B cell (primary cell): Measurements from ENCODE around the gene MBD3. TPM values are rescaled to one million over a fixed set of nuclear protein-coding genes. Genes with fewer than 3 reads are reported as not detected.

ENCODE experiments used
- ATAC-seq: fragments of 200-7000 bp; cut with Tn5 transposase; one replicate; pipeline ENCODE4 v1.10.0; 2021; ENCODE audit warnings: low read depth, mild to moderate bottlenecking, moderate number of reproducible peaks, moderate library complexity
- CTCF ChIA-PET: fragments of 350-600 bp; sonication (Branson Sonifier 250); formaldehyde crosslinking; loops from one replicate; lab custom pipeline; 2021; ENCODE audit warnings: antibody characterized with exemption, inconsistent platforms; lab: Charles Lee
- POLR2A ChIA-PET: fragments of 350-600 bp; sonication (Branson Sonifier 250); formaldehyde crosslinking; loops from one replicate; lab custom pipeline; 2021; ENCODE audit warnings: antibody characterized with exemption; lab: Charles Lee
- DNase-seq: peaks from one replicate; pipeline ENCODE4 v3.0.0; 2013
- H2AFZ ChIP-seq: 2 replicates; pipeline ENCODE4 v1.6.1; 2012; ENCODE audit warnings: mild to moderate bottlenecking, low read depth, low read length; ENCODE audit not compliant: insufficient read depth, poor library complexity, severe bottlenecking
- H3K27ac ChIP-seq, 2 donors: 1 replicate in 1 of 2; 2 replicates in 1 of 2; pipeline ENCODE4 v1.5.1; 2012 to 2013; ENCODE audit warnings: low read length in 2 of 2, mild to moderate bottlenecking in 2 of 2, moderate library complexity in 1 of 2
- H3K27me3 ChIP-seq, 4 experiments: fragments of 200-600 bp in 1 of 4; sonication (generic) in 1 of 4; replicated peaks in 1 of 4; 1 replicate in 2 of 4; 2 replicates in 2 of 4; pipeline versions ENCODE4 v1.6.1 to v1.7.0; 2013 to 2016; ENCODE audit warnings: low read length in 3 of 4, mild to moderate bottlenecking in 2 of 4, mixed read lengths in 1 of 4, moderate library complexity in 1 of 4; ENCODE audit not compliant: insufficient read depth in 4 of 4, control insufficient read depth in 3 of 4; ENCODE audit errors: control extremely low read depth in 1 of 4
- H3K36me3 ChIP-seq, 2 experiments: replicated peaks in 1 of 2; 1 replicate in 1 of 2; 2 replicates in 1 of 2; pipeline versions ENCODE4 v1.6.1 to v1.7.1; 2013; ENCODE audit warnings: low read length in 1 of 2; ENCODE audit not compliant: insufficient read depth in 2 of 2, control insufficient read depth in 1 of 2; ENCODE audit errors: control extremely low read depth in 1 of 2, extremely low read depth in 1 of 2
- H3K4me1 ChIP-seq, 2 donors: fragments of 200-600 bp in 1 of 2; sonication (generic) in 1 of 2; 1 replicate in 1 of 2; 2 replicates in 1 of 2; pipeline versions ENCODE4 v1.5.1 to v1.6.1; 2013 to 2017; ENCODE audit warnings: low read length in 2 of 2; ENCODE audit not compliant: control insufficient read depth in 2 of 2, insufficient read depth in 2 of 2
- H3K4me2 ChIP-seq: replicated peaks from 2 replicates; pipeline ENCODE3; 2012; ENCODE audit warnings: mild to moderate bottlenecking, low read depth, low read length; ENCODE audit not compliant: poor library complexity, severe bottlenecking
- H3K4me3 ChIP-seq, 5 experiments: fragments of 200-600 bp in 1 of 5; sonication (generic) in 1 of 5; 1 replicate in 3 of 5; 2 replicates in 2 of 5; pipeline versions ENCODE4 v1.5.1 to v1.7.0; 2011 to 2016; ENCODE audit warnings: low read length in 4 of 5, mild to moderate bottlenecking in 4 of 5, low read depth in 2 of 5, control low read depth in 1 of 5, moderate library complexity in 1 of 5; ENCODE audit not compliant: insufficient read depth in 1 of 5; ENCODE audit errors: control extremely low read depth in 1 of 5, extremely low read depth in 1 of 5
- H3K79me2 ChIP-seq: fragments of 200-600 bp; sonication (generic); one replicate; pipeline ENCODE4 v1.6.0; 2016; ENCODE audit warnings: low read length; ENCODE audit not compliant: control insufficient read depth, insufficient read depth
- H3K9ac ChIP-seq: fragments of 200-600 bp; sonication (generic); 2 replicates; pipeline ENCODE4 v1.6.1; 2017; ENCODE audit warnings: mild to moderate bottlenecking, low read length, moderate library complexity
- H3K9me3 ChIP-seq, 3 donors: one replicate each; pipeline versions ENCODE4 v1.6.1 to v1.7.1; 2013; ENCODE audit warnings: low read length in 2 of 3; ENCODE audit not compliant: control insufficient read depth in 2 of 3, insufficient read depth in 1 of 3; ENCODE audit errors: control extremely low read depth in 1 of 3
- H4K20me1 ChIP-seq: 2 replicates; pipeline ENCODE4 v1.6.0; 2012; ENCODE audit warnings: mild to moderate bottlenecking, low read length; ENCODE audit not compliant: insufficient read depth, control insufficient read depth, poor library complexity, severe bottlenecking
- H3K27ac Mint-ChIP-seq: one replicate; pipeline ENCODE4 v1.8.0; 2021; ENCODE audit warnings: mixed read lengths
- H3K27me3 Mint-ChIP-seq: one replicate; pipeline ENCODE4 v1.8.0; 2021; ENCODE audit warnings: mixed read lengths
- H3K4me1 Mint-ChIP-seq: one replicate; pipeline ENCODE4 v1.8.0; 2021; ENCODE audit warnings: mixed read lengths
- H3K4me3 Mint-ChIP-seq: one replicate; pipeline ENCODE4 v1.8.0; 2021; ENCODE audit warnings: mixed read lengths
- H3K9me3 Mint-ChIP-seq: one replicate; pipeline ENCODE4 v1.8.0; 2022; ENCODE audit warnings: mixed read lengths; ENCODE audit not compliant: insufficient read depth
- EZH2 ChIP-seq: IDR thresholded peaks from 2 replicates; pipeline ENCODE4 v1.6.1; 2012; ENCODE audit warnings: borderline replicate concordance, low read depth, mild to moderate bottlenecking, moderate library complexity, low read length; ENCODE audit not compliant: insufficient read depth, poor library complexity, severe bottlenecking
- WGBS: methylation state at CpG from one replicate; pipeline ENCODE4 v1.1.5; 2013; ENCODE audit warnings: missing lambda C conversion rate; ENCODE audit not compliant: insufficient coverage; 5-methylcytosine and 5-hydroxymethylcytosine counted together
- intact Hi-C: fragments of 100-400 bp; cut with micrococcal nuclease; formaldehyde crosslinking; loops from one replicate; pipeline ENCODE4 v1.10.0; 2022
- polyA plus RNA-seq: library from polyadenylated mRNA; depleted of rRNA; stranded (reverse); fragments of >200 nt; gene quantifications from 2 replicates; pipeline ENCODE4 v1.2.3, GENCODE V29; 2012
- total RNA-seq, 2 donors: library from RNA; stranded (reverse); fragments of 120-200 nt in 1 of 2; gene quantifications; 1 replicate in 1 of 2; 2 replicates in 1 of 2; pipeline versions ENCODE4 v1.2.3 to v1.2.4, GENCODE V29; 2013 to 2022
- TF ChIP-seq, protein P1 (sequence below): fragments of 200-600 bp; IDR thresholded peaks from one replicate; pipeline ENCODE4 v1.8.0; 2022; ENCODE audit warnings: antibody characterized with exemption, mild to moderate bottlenecking

The MBD3 gene
- total and polyA plus RNA-seq, 2 donors (not counting 1 experiment from before 2014, with no cell fraction given): 48.1 to 84.6 TPM

DNA sequence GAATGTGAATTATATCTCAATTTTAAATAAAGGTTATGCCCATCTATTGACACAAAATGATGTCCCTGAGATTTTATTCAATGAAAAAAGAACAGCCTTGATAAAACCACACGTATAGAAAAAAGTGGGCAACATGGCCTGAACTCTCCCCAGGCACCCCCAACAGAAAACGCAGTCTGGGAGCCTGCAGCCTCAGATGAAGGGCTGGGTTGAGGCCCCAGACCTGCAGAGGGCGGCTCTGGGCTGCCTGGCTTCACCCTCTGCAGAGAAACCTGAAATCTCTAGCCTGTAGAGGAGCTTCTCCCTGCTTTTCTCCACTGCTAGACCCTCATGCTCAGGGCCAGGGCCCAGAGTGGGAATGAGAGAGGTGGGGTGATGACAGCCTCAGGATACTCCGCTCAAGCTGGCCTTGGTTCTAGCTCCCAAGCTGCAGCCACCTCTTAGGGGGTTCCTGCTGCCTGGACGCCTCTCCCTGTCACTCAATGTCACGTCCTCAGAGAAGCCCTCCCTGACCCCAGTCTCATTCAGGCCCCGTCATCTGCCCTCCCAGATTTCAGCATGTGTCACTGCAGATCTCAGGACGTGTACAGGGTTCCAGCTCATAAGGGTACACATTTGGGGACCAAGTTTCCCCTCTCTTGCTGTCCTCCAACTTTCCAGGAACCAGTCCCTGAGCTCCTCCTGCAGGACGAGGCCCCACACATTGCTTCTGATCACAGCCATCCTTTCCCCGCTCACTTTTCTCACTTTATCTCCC, 1.8 kb downstream of the MBD3 start:
- ATAC-seq: no peak
- TF ChIP-seq, protein P1, sequence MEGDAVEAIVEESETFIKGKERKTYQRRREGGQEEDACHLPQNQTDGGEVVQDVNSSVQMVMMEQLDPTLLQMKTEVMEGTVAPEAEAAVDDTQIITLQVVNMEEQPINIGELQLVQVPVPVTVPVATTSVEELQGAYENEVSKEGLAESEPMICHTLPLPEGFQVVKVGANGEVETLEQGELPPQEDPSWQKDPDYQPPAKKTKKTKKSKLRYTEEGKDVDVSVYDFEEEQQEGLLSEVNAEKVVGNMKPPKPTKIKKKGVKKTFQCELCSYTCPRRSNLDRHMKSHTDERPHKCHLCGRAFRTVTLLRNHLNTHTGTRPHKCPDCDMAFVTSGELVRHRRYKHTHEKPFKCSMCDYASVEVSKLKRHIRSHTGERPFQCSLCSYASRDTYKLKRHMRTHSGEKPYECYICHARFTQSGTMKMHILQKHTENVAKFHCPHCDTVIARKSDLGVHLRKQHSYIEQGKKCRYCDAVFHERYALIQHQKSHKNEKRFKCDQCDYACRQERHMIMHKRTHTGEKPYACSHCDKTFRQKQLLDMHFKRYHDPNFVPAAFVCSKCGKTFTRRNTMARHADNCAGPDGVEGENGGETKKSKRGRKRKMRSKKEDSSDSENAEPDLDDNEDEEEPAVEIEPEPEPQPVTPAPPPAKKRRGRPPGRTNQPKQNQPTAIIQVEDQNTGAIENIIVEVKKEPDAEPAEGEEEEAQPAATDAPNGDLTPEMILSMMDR: peak; percentile 39
- no peak for TF ChIP-seq EZH2
- no peak overlapping the region for H2AFZ ChIP-seq

DNA sequence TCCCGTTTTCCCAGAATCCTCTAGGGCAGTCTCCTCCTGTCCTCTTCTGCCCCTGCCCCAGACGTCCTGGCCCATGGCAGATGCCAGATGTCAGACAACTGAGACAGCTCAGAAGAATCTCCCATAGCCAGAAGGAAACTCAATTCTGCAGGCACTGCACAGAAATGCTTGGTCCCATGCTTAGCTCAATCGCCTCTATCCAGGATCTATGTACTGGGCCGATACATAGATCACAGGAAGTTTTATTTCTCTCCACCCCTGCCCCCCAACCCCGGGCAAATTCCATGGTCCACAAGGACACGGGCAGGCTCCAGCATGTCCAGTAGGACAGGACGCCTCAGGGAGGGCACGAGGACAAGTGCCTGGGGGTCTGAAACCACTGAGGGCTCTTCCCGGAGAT, 4.8 kb downstream of the MBD3 start:
- H3K4me1 Mint-ChIP-seq: peaks cover 19% of the 10 kb centered on the region
- no peak for DNase-seq
- H3K4me3 Mint-ChIP-seq: no peak overlapping the region
- CTCF ChIA-PET: interaction anchor here (1.4 kb wide), 1 partner anchor 42 kb away, joined by 4 read pairs; no protein-coding TSS in a partner anchor
- WGBS: 95% methylated on average over 8 of the region's 9 CpGs
- POLR2A ChIA-PET: no interaction called here
- H3K27me3 Mint-ChIP-seq: no peaks in the 10 kb centered on the region
- Histone ChIP-seq H2AFZ (no peak overlapping the region), H3K9me3 (no peaks in the 10 kb centered on the region), H3K4me3 (no peak overlapping the region), H3K36me3 (peaks cover 0 to 17% of the 10 kb centered on the region in 2 experiments), H4K20me1 (peaks cover 68% of the 10 kb centered on the region), H3K9ac (no peak overlapping the region), H3K27ac (no peak overlapping the region), H3K4me1 (peaks cover 14 to 19% of the 10 kb centered on the region in 2 donors), H3K27me3 (no peaks in the 10 kb centered on the region), H3K4me2 (no peak overlapping the region), H3K79me2 (peaks cover 82% of the 10 kb centered on the region)
- TF ChIP-seq, protein P1: no peak
- no peak for TF ChIP-seq EZH2
- no peaks in the 10 kb centered on the region for H3K9me3 Mint-ChIP-seq
- intact Hi-C loops: no loop called here
- no peak for ATAC-seq
- no peak overlapping the region for H3K27ac Mint-ChIP-seq

More for the DNA sequence above, 1.8 kb downstream of the MBD3 start:
- ChIA-PET CTCF (interaction anchor here (1.0 to 2.0 kb wide), 6 partner anchors 16 to 176 kb away, joined by 3 to 8 read pairs (median 6); no protein-coding TSS in a partner anchor), POLR2A (no interaction called here)
- Histone ChIP-seq H3K4me2 (peak overlapping the region; percentile 97), H3K9me3 (no peaks in the 10 kb centered on the region), H3K4me3 (peak overlapping the region in 4 of 5 experiments; percentile 69 to 89 (median 80)), H3K27me3 (no peaks in the 10 kb centered on the region), H3K27ac (peak overlapping the region in 1 of 2 donors; percentile 89), H3K9ac (peak overlapping the region; percentile 87), H3K79me2 (peaks cover 60% of the 10 kb centered on the region), H3K36me3 (peaks cover 0 to 4% of the 10 kb centered on the region in 2 experiments), H3K4me1 (peaks cover 17 to 27% of the 10 kb centered on the region in 2 donors), H4K20me1 (peaks cover 46% of the 10 kb centered on the region)
- intact Hi-C loops: no loop called here
- Mint-ChIP-seq H3K27ac (peak overlapping the region; percentile 89), H3K4me3 (peak overlapping the region; percentile 92), H3K27me3 (no peaks in the 10 kb centered on the region), H3K4me1 (peaks cover 24% of the 10 kb centered on the region), H3K9me3 (no peaks in the 10 kb centered on the region)
- DNase-seq: peak; percentile 50
- 18% methylated on average over 10 of the region's 10 CpGs for WGBS
